K562 (cell line): ENCODE data around the gene OSBPL10.

Experiments
- DNMT1 ChIP-seq: fragments of 450-650 bp; IDR thresholded peaks from 2 replicates; pipeline ENCODE4 v1.6.1; 2016; ENCODE audit warnings: antibody characterized with exemption, mild to moderate bottlenecking
- NR2C1 ChIP-seq, 2 experiments: fragments of 450-650 bp; IDR thresholded peaks; 2 replicates each; pipeline ENCODE4 v1.6.1; 2017; ENCODE audit warnings: mild to moderate bottlenecking in 2 of 2, antibody characterized with exemption in 1 of 2, inconsistent platforms in 1 of 2, missing compliant biosample characterization in 1 of 2, missing genetic modification characterization in 1 of 2
- RFX1 ChIP-seq: fragments of 450-650 bp; IDR thresholded peaks from 2 replicates; pipeline ENCODE4 v1.6.1; 2016; ENCODE audit warnings: mild to moderate bottlenecking, moderate library complexity
- SMC3 ChIP-seq: conservative IDR thresholded peaks from 2 replicates; pipeline ENCODE4 v1.6.1; 2011; ENCODE audit warnings: low read depth, low read length, improper control_type of control experiment; ENCODE audit not compliant: insufficient read depth
- ZC3H8 ChIP-seq: fragments of 450-650 bp; IDR thresholded peaks from 2 replicates; pipeline ENCODE4 v1.6.1; 2017
- ZNF175 ChIP-seq: fragments of 200-800 bp; sonication (Bioruptor generic); IDR thresholded peaks from 2 replicates; pipeline ENCODE4 v1.6.1; 2016; ENCODE audit warnings: low read depth, mild to moderate bottlenecking, missing genetic modification characterization, missing compliant biosample characterization
- ZNF263 ChIP-seq: sonication (generic); formaldehyde crosslinking; IDR thresholded peaks from 2 replicates; pipeline ENCODE4 v1.8.0; 2022; ENCODE audit warnings: mild to moderate bottlenecking, missing genetic modification reagents, borderline replicate concordance
- TF ChIP-seq, protein P1 (sequence below), 3 experiments: IDR thresholded peaks in 2 of 3; conservative IDR thresholded peaks in 1 of 3; 2 replicates each; pipeline ENCODE4 v1.5.1; 2011 to 2012; ENCODE audit warnings: low read length in 3 of 3, mild to moderate bottlenecking in 3 of 3, control low read depth in 2 of 3, improper control_type of control experiment in 1 of 3, inconsistent platforms in 1 of 3, low read depth in 1 of 3, mixed read lengths in 1 of 3, moderate library complexity in 1 of 3; ENCODE audit not compliant: insufficient read depth in 2 of 3

DNA sequence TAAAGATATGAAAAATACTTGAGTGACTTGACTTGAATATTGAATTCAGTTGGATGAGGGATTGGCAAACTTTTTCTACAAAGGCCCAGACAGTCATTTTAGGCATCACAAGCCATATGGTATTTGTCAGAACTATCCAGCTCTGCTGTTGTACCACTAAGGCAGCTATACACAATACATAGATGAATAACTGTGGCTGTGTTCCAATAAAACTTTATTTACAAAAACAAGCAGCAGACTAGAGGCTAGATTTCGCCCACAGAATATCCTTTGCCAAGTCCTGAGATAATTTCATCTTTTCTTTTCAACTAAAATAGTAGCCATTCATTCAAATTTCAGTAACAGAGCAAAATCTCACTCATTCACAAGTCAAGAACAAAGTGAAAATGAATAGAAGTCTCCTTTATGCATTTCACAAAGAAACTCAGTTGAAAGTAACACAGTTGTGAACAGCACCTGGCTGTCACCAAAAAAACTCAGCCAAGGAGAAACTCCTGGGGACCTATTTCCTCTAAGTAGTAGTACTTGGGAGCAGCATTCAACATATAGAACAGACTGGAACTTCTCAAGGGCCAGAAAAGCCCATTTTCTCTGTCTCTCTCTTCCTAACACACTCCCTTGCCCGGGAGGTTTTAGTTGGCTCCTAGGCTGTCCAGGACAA lies 56.3 kb downstream of the OSBPL10 start:
- TF ChIP-seq SMC3 (no peak), RFX1 (no peak), ZNF263 (CRISPR knock-in tag) (no peak), ZC3H8 (no peak), NR2C1 (IDR thresholded peaks at IDR 0.05) (no peak), NR2C1 (tag; IDR thresholded peaks at IDR 0.05) (no peak), DNMT1 (no peak), ZNF175 (CRISPR knock-in tag) (no peak)
- TF ChIP-seq, protein P1, sequence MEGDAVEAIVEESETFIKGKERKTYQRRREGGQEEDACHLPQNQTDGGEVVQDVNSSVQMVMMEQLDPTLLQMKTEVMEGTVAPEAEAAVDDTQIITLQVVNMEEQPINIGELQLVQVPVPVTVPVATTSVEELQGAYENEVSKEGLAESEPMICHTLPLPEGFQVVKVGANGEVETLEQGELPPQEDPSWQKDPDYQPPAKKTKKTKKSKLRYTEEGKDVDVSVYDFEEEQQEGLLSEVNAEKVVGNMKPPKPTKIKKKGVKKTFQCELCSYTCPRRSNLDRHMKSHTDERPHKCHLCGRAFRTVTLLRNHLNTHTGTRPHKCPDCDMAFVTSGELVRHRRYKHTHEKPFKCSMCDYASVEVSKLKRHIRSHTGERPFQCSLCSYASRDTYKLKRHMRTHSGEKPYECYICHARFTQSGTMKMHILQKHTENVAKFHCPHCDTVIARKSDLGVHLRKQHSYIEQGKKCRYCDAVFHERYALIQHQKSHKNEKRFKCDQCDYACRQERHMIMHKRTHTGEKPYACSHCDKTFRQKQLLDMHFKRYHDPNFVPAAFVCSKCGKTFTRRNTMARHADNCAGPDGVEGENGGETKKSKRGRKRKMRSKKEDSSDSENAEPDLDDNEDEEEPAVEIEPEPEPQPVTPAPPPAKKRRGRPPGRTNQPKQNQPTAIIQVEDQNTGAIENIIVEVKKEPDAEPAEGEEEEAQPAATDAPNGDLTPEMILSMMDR (IDR thresholded peaks at IDR 0.05 in 2 of 3, conservative IDR thresholded peaks at IDR 0.05 in 1 of 3; ENCODE audit: insufficient read depth in 2 of 3, low read depth in 1 of 3, low read length in 3 of 3) = no peak
